Testis (tissue), 2 donors: ENCODE measurements around the gene MAGI2.

Experiments used
- POLR2A ChIP-seq: fragments of 450-650 bp; IDR thresholded peaks from one replicate; pipeline ENCODE4 v1.6.1; 2017; ENCODE audit warnings: antibody characterized with exemption, mild to moderate bottlenecking, moderate library complexity
- TF ChIP-seq, protein P1 (sequence below), 3 experiments: fragments of 450-650 bp in 2 of 3; fragments of 200-600 bp in 1 of 3; sonication (generic) in 1 of 3; IDR thresholded peaks; one replicate each; pipeline ENCODE4 v1.5.1; 2016 to 2019; ENCODE audit warnings: antibody characterized with exemption in 3 of 3, mild to moderate bottlenecking in 2 of 3, moderate library complexity in 1 of 3

GRCh38 chr7:78007231-78007630 lies 1446.2 kb downstream of the MAGI2 start:
- no peak for TF ChIP-seq POLR2A
- TF ChIP-seq, protein P1, sequence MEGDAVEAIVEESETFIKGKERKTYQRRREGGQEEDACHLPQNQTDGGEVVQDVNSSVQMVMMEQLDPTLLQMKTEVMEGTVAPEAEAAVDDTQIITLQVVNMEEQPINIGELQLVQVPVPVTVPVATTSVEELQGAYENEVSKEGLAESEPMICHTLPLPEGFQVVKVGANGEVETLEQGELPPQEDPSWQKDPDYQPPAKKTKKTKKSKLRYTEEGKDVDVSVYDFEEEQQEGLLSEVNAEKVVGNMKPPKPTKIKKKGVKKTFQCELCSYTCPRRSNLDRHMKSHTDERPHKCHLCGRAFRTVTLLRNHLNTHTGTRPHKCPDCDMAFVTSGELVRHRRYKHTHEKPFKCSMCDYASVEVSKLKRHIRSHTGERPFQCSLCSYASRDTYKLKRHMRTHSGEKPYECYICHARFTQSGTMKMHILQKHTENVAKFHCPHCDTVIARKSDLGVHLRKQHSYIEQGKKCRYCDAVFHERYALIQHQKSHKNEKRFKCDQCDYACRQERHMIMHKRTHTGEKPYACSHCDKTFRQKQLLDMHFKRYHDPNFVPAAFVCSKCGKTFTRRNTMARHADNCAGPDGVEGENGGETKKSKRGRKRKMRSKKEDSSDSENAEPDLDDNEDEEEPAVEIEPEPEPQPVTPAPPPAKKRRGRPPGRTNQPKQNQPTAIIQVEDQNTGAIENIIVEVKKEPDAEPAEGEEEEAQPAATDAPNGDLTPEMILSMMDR (IDR thresholded peaks at IDR 0.05): no peak
